GM18505 (cell line): Measurements from ENCODE around the gene HLA-DMB.

Experiments used
- ATAC-seq: cut with Tn5 transposase; IDR thresholded peaks from one replicate; pipeline ENCODE4 v1.9.1; 2021; ENCODE audit not compliant: unreplicated experiment
- POLR2A ChIP-seq: IDR thresholded peaks from 4 replicates; pipeline ENCODE4 v1.6.1; 2011; ENCODE audit warnings: borderline replicate concordance; ENCODE audit not compliant: insufficient read depth, insufficient read length; ENCODE audit errors: extremely low read depth

HLA-DMB gene

GRCh38 chr6:32890831-32891230 lies 50.0 kb downstream of the HLA-DMB start:
- TF ChIP-seq POLR2A, result no peak

DNA sequence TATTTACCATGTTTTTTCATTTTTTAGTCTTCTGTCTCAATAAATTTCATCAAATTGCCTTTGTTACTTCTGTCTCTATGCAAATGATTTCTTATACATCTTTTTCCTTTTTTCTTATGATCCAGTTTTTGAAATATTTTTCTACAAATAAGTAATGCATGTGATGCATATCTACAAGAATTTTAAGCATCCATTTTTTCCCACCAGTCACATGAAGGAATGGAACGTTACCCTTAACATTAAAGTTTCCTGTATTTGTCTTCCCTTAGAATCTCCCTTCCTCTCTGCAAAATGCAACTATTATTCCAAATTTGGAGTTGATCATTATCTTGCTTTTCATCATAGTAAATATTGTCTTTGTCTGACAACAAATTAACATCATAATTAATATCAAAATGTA lies 51.3 kb downstream of the HLA-DMB start:
- no peak for ATAC-seq
- no peak for TF ChIP-seq POLR2A

More at GRCh38 chr6:32890831-32891230, 50.0 kb downstream of the HLA-DMB start:
- ATAC-seq, result no peak

DNA sequence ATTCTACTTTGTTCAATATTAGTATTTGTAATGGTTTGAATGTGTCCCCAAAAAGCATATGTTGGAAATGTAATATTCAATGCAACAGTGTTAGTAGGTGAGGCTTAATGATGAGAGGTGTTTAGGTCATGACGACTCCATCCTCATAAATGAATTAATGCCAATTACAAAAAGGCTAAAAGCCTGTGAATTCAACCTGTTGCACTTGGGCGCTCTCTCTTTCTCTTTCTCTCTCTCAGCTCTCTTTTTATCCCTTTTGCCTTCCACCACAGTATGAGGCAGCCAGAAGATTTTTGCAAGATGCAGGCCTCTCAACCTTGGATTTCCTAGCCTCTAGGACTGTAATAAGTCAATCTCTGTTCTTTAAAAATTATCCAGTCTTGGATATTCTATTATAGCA lies 52.3 kb downstream of the HLA-DMB start:
- TF ChIP-seq POLR2A, result no peak
- ATAC-seq, result no peak

DNA sequence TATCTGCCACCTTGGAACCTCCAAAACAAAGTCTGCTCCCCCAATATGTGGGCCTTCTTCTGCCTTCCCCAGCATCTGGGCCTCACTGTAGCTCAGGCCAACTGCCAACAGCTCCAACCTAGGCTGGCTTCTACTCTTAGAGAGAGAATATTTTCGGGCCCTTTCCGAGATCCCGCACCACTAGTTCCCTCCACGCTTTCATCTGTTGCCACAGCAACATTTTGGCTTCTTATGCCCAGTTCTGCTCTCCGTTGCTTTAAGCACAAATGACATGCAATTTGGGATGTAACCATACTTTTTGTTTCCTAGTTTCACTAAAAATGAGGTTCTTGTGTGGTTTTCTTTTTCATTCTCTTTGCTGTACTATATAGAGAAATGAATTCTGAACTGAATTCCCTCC lies 53.2 kb downstream of the HLA-DMB start:
- no peak for TF ChIP-seq POLR2A
- ATAC-seq, result no peak

- no peak for ATAC-seq
- TF ChIP-seq POLR2A, result no peak
Measured at GRCh38 chr6:32886681-32887383, 54.0 kb downstream of the HLA-DMB start.

GRCh38 chr6:32885698-32886286 lies 55.0 kb downstream of the HLA-DMB start:
- no peak for ATAC-seq
- TF ChIP-seq POLR2A, result no peak
